Fibroblast of lung (primary cell): Measurements from ENCODE around the gene LFNG.

ENCODE experiments used
- CTCF ChIP-seq, 2 donors: IDR thresholded peaks in 1 of 2; conservative IDR thresholded peaks in 1 of 2; 1 replicate in 1 of 2; 2 replicates in 1 of 2; pipeline ENCODE4 v1.5.1; 2011 to 2012; ENCODE audit warnings: low read length in 2 of 2, control low read depth in 1 of 2, inconsistent platforms in 1 of 2, low read depth in 1 of 2, mild to moderate bottlenecking in 1 of 2
- EZH2 ChIP-seq: IDR thresholded peaks from 2 replicates; pipeline ENCODE4 v1.5.1; 2012; ENCODE audit warnings: low read length, control low read depth, mild to moderate bottlenecking; ENCODE audit errors: missing control alignments

- no peak for TF ChIP-seq CTCF (conservative IDR thresholded peaks at IDR 0.05 in 1 of 2, IDR thresholded peaks at IDR 0.05 in 1 of 2; ENCODE audit: low read depth in 1 of 2, low read length in 2 of 2)
- TF ChIP-seq EZH2, result no peak
Measured at GRCh38 chr7:2539031-2539911, 19.7 kb downstream of the LFNG start.
